NB4 (cell line): Measurements from ENCODE around the gene BLOC1S1.

Source experiments
- DNase-seq: peaks from one replicate; pipeline ENCODE4 v3.0.0; 2010; ENCODE audit warnings: low read depth
- H3K4me3 ChIP-seq: one replicate; pipeline ENCODE4 v1.5.1; 2011; ENCODE audit warnings: mild to moderate bottlenecking, low read depth, low read length, moderate library complexity
- CTCF ChIP-seq: IDR thresholded peaks from one replicate; pipeline ENCODE4 v1.5.1; 2012; ENCODE audit warnings: low read depth, low read length
- MAX ChIP-seq: IDR thresholded peaks from 2 replicates; pipeline ENCODE4 v1.6.1; 2011; ENCODE audit warnings: low read depth, low read length
- MYC ChIP-seq: IDR thresholded peaks from 2 replicates; pipeline ENCODE4 v1.6.1; 2011; ENCODE audit warnings: low read depth, low read length
- POLR2A ChIP-seq: IDR thresholded peaks from 2 replicates; pipeline ENCODE4 v1.6.1; 2011; ENCODE audit warnings: mild to moderate bottlenecking; ENCODE audit not compliant: insufficient read length; ENCODE audit errors: extremely low read depth

The BLOC1S1 gene

GRCh38 chr12:55715169-55715764, 579 bp upstream of the BLOC1S1 start:
- TF ChIP-seq MAX (no peak), CTCF (no peak), MYC (no peak), POLR2A (no peak)

GRCh38 chr12:55716582-55716957, 724 bp downstream of the BLOC1S1 start:
- peak overlapping the region; percentile 77 for H3K4me3 ChIP-seq
- DNase-seq = no peak
- TF ChIP-seq MYC (no peak), CTCF (no peak), POLR2A (no peak), MAX (no peak)

More at GRCh38 chr12:55715169-55715764, 579 bp upstream of the BLOC1S1 start:
- no peak for DNase-seq
- peak overlapping the region; percentile 77 for H3K4me3 ChIP-seq

- H3K4me3 ChIP-seq = peak overlapping the region; percentile 77
- TF ChIP-seq MAX (no peak), POLR2A (no peak), MYC (no peak), CTCF (no peak)
- DNase-seq = peak; percentile 51
These were observed 1.5 kb downstream of the BLOC1S1 start for GRCh38 chr12:55717011-55718007.

- H3K4me3 ChIP-seq = no peak overlapping the region
- no peak for DNase-seq
- no peak for TF ChIP-seq MYC
- TF ChIP-seq CTCF = no peak
- no peak for TF ChIP-seq POLR2A
- no peak for TF ChIP-seq MAX
These were observed 2.2 kb downstream of the BLOC1S1 start for GRCh38 chr12:55718015-55718414.

- TF ChIP-seq CTCF (no peak), MYC (no peak), POLR2A (no peak), MAX (no peak)
- no peak for DNase-seq
- no peak overlapping the region for H3K4me3 ChIP-seq
These were observed 2.9 kb downstream of the BLOC1S1 start for GRCh38 chr12:55718624-55719275.
